HEK293 (cell line): ENCODE results near the gene SSBP1.

ENCODE experiments used
- GLI2 ChIP-seq: fragments of 450-650 bp; formaldehyde crosslinking; IDR thresholded peaks from 2 replicates; pipeline ENCODE4; 2017; ENCODE audit warnings: missing biosample characterization, missing genetic modification characterization, low read depth, borderline replicate concordance
- SETDB1 ChIP-seq: IDR thresholded peaks from one replicate; pipeline ENCODE4 v1.6.1; 2017; ENCODE audit warnings: mild to moderate bottlenecking, low read length, moderate library complexity, mixed read lengths; ENCODE audit not compliant: insufficient read length
- YY1 ChIP-seq: fragments of 450-650 bp; formaldehyde crosslinking; IDR thresholded peaks from 2 replicates; pipeline ENCODE4 v1.5.1; 2018; ENCODE audit warnings: missing biosample characterization, missing genetic modification characterization
- ZBTB17 ChIP-seq: fragments of 450-650 bp; formaldehyde crosslinking; IDR thresholded peaks from 2 replicates; pipeline ENCODE4 v1.5.1; 2016; ENCODE audit warnings: missing biosample characterization, missing genetic modification characterization
- ZFP3 ChIP-seq: fragments of 450-650 bp; formaldehyde crosslinking; IDR thresholded peaks from 2 replicates; pipeline ENCODE4 v1.5.1; 2016; ENCODE audit warnings: low read depth, missing biosample characterization, missing genetic modification characterization
- ZNF707 ChIP-seq: fragments of 450-650 bp; formaldehyde crosslinking; IDR thresholded peaks from 2 replicates; pipeline ENCODE4 v1.5.1; 2016; ENCODE audit warnings: missing biosample characterization, missing genetic modification characterization
- TF ChIP-seq, protein P1 (sequence below): fragments of 450-650 bp; formaldehyde crosslinking; IDR thresholded peaks from 2 replicates; pipeline ENCODE4 v1.5.1; 2016; ENCODE audit warnings: missing biosample characterization, missing genetic modification characterization
- TF ChIP-seq, protein P2 (sequence below): fragments of 450-650 bp; formaldehyde crosslinking; optimal IDR thresholded peaks from 2 replicates; pipeline ENCODE3; 2016; ENCODE audit warnings: missing biosample characterization, mild to moderate bottlenecking, missing genetic modification characterization

DNA sequence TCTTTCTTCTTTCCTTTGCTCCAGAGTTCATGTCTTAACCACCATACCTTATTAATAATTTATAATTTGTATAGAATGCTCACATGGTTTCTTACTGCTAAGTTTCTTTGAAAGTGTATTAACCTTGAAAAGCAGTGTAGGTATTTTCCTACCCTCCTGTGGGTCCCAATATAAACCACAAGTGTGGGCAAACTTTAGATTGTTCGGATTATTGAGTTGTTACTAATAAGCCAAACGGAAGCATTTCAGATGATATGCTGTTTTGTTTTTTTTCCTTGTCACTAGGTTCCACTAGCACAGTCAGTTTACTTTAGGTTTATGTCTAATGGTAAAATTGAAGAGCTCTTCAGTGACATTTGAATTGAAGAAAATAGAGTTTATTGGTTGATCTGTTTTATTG, 10.2 kb downstream of the SSBP1 start:
- TF ChIP-seq YY1 (tag by site-specific recombination) (no peak), GLI2 (tag by site-specific recombination) (no peak), ZBTB17 (tag by site-specific recombination) (no peak), ZFP3 (no peak), ZNF707 (tag by site-specific recombination) (no peak), SETDB1 (no peak)
- TF ChIP-seq, protein P1, sequence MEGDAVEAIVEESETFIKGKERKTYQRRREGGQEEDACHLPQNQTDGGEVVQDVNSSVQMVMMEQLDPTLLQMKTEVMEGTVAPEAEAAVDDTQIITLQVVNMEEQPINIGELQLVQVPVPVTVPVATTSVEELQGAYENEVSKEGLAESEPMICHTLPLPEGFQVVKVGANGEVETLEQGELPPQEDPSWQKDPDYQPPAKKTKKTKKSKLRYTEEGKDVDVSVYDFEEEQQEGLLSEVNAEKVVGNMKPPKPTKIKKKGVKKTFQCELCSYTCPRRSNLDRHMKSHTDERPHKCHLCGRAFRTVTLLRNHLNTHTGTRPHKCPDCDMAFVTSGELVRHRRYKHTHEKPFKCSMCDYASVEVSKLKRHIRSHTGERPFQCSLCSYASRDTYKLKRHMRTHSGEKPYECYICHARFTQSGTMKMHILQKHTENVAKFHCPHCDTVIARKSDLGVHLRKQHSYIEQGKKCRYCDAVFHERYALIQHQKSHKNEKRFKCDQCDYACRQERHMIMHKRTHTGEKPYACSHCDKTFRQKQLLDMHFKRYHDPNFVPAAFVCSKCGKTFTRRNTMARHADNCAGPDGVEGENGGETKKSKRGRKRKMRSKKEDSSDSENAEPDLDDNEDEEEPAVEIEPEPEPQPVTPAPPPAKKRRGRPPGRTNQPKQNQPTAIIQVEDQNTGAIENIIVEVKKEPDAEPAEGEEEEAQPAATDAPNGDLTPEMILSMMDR (tag by site-specific recombination), result no peak
- TF ChIP-seq, protein P2, sequence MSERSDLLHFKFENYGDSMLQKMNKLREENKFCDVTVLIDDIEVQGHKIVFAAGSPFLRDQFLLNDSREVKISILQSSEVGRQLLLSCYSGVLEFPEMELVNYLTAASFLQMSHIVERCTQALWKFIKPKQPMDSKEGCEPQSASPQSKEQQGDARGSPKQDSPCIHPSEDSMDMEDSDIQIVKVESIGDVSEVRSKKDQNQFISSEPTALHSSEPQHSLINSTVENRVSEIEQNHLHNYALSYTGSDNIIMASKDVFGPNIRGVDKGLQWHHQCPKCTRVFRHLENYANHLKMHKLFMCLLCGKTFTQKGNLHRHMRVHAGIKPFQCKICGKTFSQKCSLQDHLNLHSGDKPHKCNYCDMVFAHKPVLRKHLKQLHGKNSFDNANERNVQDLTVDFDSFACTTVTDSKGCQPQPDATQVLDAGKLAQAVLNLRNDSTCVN (tag by site-specific recombination), result no peak
